H9 (cell line): ENCODE measurements around the gene WDR33. TPM values are rescaled to one million over a fixed set of nuclear protein-coding genes. Genes with fewer than 3 reads are reported as not detected.
A peak's percentile ranks its signal among the peaks of the same experiment; 100 is the strongest.

ENCODE experiments used
- DNase-seq: peaks from one replicate; pipeline ENCODE4 v3.0.0-alpha.2; 2017
- H2AFZ ChIP-seq: one replicate; pipeline ENCODE4 v1.6.1; 2013; ENCODE audit warnings: mild to moderate bottlenecking, low read length, control low read depth, moderate library complexity
- H2AK5ac ChIP-seq: 2 replicates; pipeline ENCODE4 v1.6.1; 2013; ENCODE audit warnings: low read length, control low read depth, mixed read lengths; ENCODE audit not compliant: insufficient read length
- H2BK120ac ChIP-seq: one replicate; pipeline ENCODE4 v1.6.1; 2013; ENCODE audit warnings: low read depth, mild to moderate bottlenecking, low read length, control low read depth, inconsistent platforms; ENCODE audit not compliant: poor library complexity, severe bottlenecking
- H2BK12ac ChIP-seq: 2 replicates; pipeline ENCODE4 v1.6.1; 2013; ENCODE audit warnings: low read length, control low read depth, mixed read lengths, low read depth; ENCODE audit not compliant: insufficient read length
- H2BK15ac ChIP-seq: 2 replicates; pipeline ENCODE4 v1.6.1; 2013; ENCODE audit warnings: low read depth, low read length, control low read depth
- H2BK20ac ChIP-seq: one replicate; pipeline ENCODE4 v1.6.1; 2013; ENCODE audit warnings: low read depth, mild to moderate bottlenecking, low read length, control low read depth, inconsistent platforms; ENCODE audit not compliant: poor library complexity, severe bottlenecking
- H2BK5ac ChIP-seq: 2 replicates; pipeline ENCODE4 v1.6.1; 2013; ENCODE audit warnings: low read length, control low read depth, mixed read lengths; ENCODE audit not compliant: insufficient read length
- H3K14ac ChIP-seq: 2 replicates; pipeline ENCODE4 v1.6.1; 2013; ENCODE audit warnings: low read length, control low read depth; ENCODE audit not compliant: insufficient read depth
- H3K18ac ChIP-seq: 2 replicates; pipeline ENCODE4 v1.6.1; 2013; ENCODE audit warnings: low read depth, mild to moderate bottlenecking, mixed read lengths, low read length, control low read depth; ENCODE audit not compliant: insufficient read length
- H3K23ac ChIP-seq: 2 replicates; pipeline ENCODE4 v1.6.1; 2013; ENCODE audit warnings: low read length, control low read depth, mixed read lengths, low read depth; ENCODE audit not compliant: insufficient read length
- H3K23me2 ChIP-seq: 2 replicates; pipeline ENCODE4 v1.6.1; 2013; ENCODE audit warnings: low read depth, mild to moderate bottlenecking, mixed read lengths, low read length, control low read depth; ENCODE audit not compliant: insufficient read length, poor library complexity, severe bottlenecking
- H3K27ac ChIP-seq: 2 replicates; pipeline ENCODE4 v1.5.1; 2013; ENCODE audit warnings: low read length, control low read depth, mixed read lengths, low read depth; ENCODE audit not compliant: insufficient read length
- H3K27me3 ChIP-seq: 2 replicates; pipeline ENCODE4 v1.6.1; 2013; ENCODE audit warnings: low read length, control low read depth, inconsistent platforms; ENCODE audit not compliant: insufficient read depth
- H3K4ac ChIP-seq: 2 replicates; pipeline ENCODE4 v1.6.1; 2013; ENCODE audit warnings: low read depth, mild to moderate bottlenecking, control low read depth, inconsistent platforms, low read length, moderate library complexity
- H3K4me1 ChIP-seq: 2 replicates; pipeline ENCODE4 v1.6.1; 2013; ENCODE audit warnings: low read length, control low read depth, inconsistent platforms; ENCODE audit not compliant: insufficient read depth
- H3K4me2 ChIP-seq: 2 replicates; pipeline ENCODE4 v1.6.1; 2013; ENCODE audit warnings: low read length, control low read depth, mixed read lengths; ENCODE audit not compliant: insufficient read length, insufficient read depth
- H3K56ac ChIP-seq: 2 replicates; pipeline ENCODE4 v1.6.1; 2013; ENCODE audit warnings: low read depth, mild to moderate bottlenecking, mixed read lengths, low read length, control low read depth; ENCODE audit not compliant: insufficient read length
- H3K79me1 ChIP-seq: 2 replicates; pipeline ENCODE4 v1.6.1; 2013; ENCODE audit warnings: low read depth, mild to moderate bottlenecking, moderate library complexity, low read length, control low read depth, inconsistent platforms; ENCODE audit not compliant: insufficient read depth, poor library complexity, severe bottlenecking
- H3K79me2 ChIP-seq: 2 replicates; pipeline ENCODE4 v1.6.1; 2013; ENCODE audit warnings: low read length, control low read depth, inconsistent platforms; ENCODE audit not compliant: insufficient read depth
- H3K9ac ChIP-seq: 2 replicates; pipeline ENCODE4 v1.6.1; 2013; ENCODE audit warnings: low read length, control low read depth, mixed read lengths; ENCODE audit not compliant: insufficient read length; ENCODE audit errors: extremely low read depth
- H3K9me3 ChIP-seq: one replicate; pipeline ENCODE4 v1.6.1; 2013; ENCODE audit warnings: low read depth, low read length, inconsistent platforms; ENCODE audit not compliant: control insufficient read depth
- H3T11ph ChIP-seq: one replicate; pipeline ENCODE4 v1.6.1; 2013; ENCODE audit warnings: mild to moderate bottlenecking, low read length, control low read depth, inconsistent platforms
- H4K20me1 ChIP-seq: one replicate; pipeline ENCODE4 v1.6.1; 2013; ENCODE audit not compliant: control insufficient read depth, insufficient read length, insufficient read depth
- H4K5ac ChIP-seq: 2 replicates; pipeline ENCODE4 v1.6.1; 2013; ENCODE audit warnings: low read depth, mild to moderate bottlenecking, mixed read lengths, low read length, control low read depth; ENCODE audit not compliant: insufficient read length
- H4K8ac ChIP-seq: replicated peaks from 2 replicates; pipeline ENCODE4 v1.6.1; 2013; ENCODE audit warnings: low read length, control low read depth, mixed read lengths, low read depth; ENCODE audit not compliant: insufficient read length
- H4K91ac ChIP-seq: 2 replicates; pipeline ENCODE4 v1.6.1; 2013; ENCODE audit warnings: low read depth, mild to moderate bottlenecking, moderate library complexity, mixed read lengths, low read length, control low read depth; ENCODE audit not compliant: insufficient read length
- H3K27ac Mint-ChIP-seq, 3 experiments: 2 replicates in 2 of 3; 3 replicates in 1 of 3; pipeline ENCODE4 v1.8.0; 2020 to 2021; ENCODE audit warnings: mixed read lengths in 3 of 3, mild to moderate bottlenecking in 1 of 3, moderate library complexity in 1 of 3
- H3K27me3 Mint-ChIP-seq: 2 replicates; pipeline ENCODE4 v1.8.0; 2021; ENCODE audit warnings: low read depth, mild to moderate bottlenecking, moderate library complexity, mixed read lengths
- H3K36me3 Mint-ChIP-seq, 3 experiments: 2 replicates in 2 of 3; 3 replicates in 1 of 3; pipeline ENCODE4 v1.8.0; 2020 to 2021; ENCODE audit warnings: low read depth in 3 of 3, mixed read lengths in 3 of 3; ENCODE audit not compliant: insufficient read depth in 1 of 3
- H3K4me1 Mint-ChIP-seq, 2 experiments: 2 replicates each; pipeline ENCODE4 v1.8.0; 2020; ENCODE audit warnings: mixed read lengths in 2 of 2
- H3K4me3 Mint-ChIP-seq, 2 experiments: 2 replicates in 1 of 2; 3 replicates in 1 of 2; pipeline ENCODE4 v1.8.0; 2020 to 2021; ENCODE audit warnings: mild to moderate bottlenecking in 2 of 2, mixed read lengths in 2 of 2, moderate library complexity in 1 of 2
- H3K9me3 Mint-ChIP-seq, 2 experiments: 2 replicates in 1 of 2; 3 replicates in 1 of 2; pipeline ENCODE4 v1.8.0; 2020; ENCODE audit warnings: mild to moderate bottlenecking in 2 of 2, mixed read lengths in 2 of 2, moderate library complexity in 1 of 2
- WGBS: extraction: QIAGEN DNeasy Blood & Tissue Kit; methylation state at CpG from one replicate; pipeline ENCODE4 v1.1.7; 2013; ENCODE audit warnings: missing lambda C conversion rate, low lambda C conversion rate, mixed read lengths; ENCODE audit not compliant: insufficient read length; ENCODE audit errors: extremely low coverage; 5-methylcytosine and 5-hydroxymethylcytosine counted together
- total RNA-seq: library from RNA; stranded (reverse); gene quantifications from 2 replicates; pipeline ENCODE4 v1.2.1, GENCODE V29; 2021
- TF ChIP-seq, protein P1 (sequence below): fragments of 200-600 bp; sonication (generic); conservative IDR thresholded peaks from 3 replicates; pipeline ENCODE4 v1.8.0; 2021; ENCODE audit warnings: antibody characterized with exemption, mild to moderate bottlenecking

The WDR33 gene
- total RNA-seq, 1 experiment from 2014 or later: 86.0 TPM

DNA sequence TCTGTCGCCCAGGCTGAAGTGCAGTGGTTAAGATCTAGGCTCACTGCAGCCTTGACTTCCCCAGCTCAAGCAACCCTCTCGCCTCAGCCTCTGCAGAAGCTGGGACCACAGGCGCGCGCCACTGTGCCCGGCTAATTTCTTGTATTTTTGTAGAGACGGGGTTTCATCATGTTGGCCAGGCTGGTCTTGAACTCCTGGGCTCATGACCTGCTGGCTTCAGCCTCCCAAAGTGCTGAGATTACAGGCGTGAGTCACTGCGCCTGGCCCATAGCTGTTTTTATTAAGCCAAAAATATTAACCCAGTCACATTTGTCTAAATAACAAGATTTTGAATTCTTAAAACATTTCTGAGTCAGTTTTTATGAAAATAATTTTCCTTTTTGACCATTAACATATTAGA lies 116.0 kb downstream of the WDR33 start:
- H3K14ac ChIP-seq: no peak overlapping the region
- H3T11ph ChIP-seq: no peak overlapping the region
- H3K23ac ChIP-seq: no peak overlapping the region
- H3K27ac ChIP-seq: no peak overlapping the region
- H3K9me3 Mint-ChIP-seq: peaks cover 23 to 25% of the 10 kb centered on the region in 2 experiments
- WGBS: no CpG with 5 or more reads among the region's 9 CpGs
- no peak overlapping the region for H2AK5ac ChIP-seq
- H3K79me1 ChIP-seq: no peaks in the 10 kb centered on the region
- peaks cover 2 to 3% of the 10 kb centered on the region in 2 experiments; a peak in 2 of 4 replicates for H3K4me1 Mint-ChIP-seq
- H3K4me2 ChIP-seq: no peak overlapping the region
- H3K79me2 ChIP-seq: no peaks in the 10 kb centered on the region
- no peak overlapping the region for H2BK12ac ChIP-seq
- no peak overlapping the region for H2BK20ac ChIP-seq
- no peak overlapping the region for H4K91ac ChIP-seq
- no peaks in the 10 kb centered on the region for H3K27me3 ChIP-seq
- H3K4me1 ChIP-seq: no peaks in the 10 kb centered on the region
- H3K9ac ChIP-seq: no peak overlapping the region
- no peak overlapping the region for H2BK120ac ChIP-seq
- no peak overlapping the region for H2AFZ ChIP-seq
- H2BK5ac ChIP-seq: no peak overlapping the region
- no peak overlapping the region for H3K56ac ChIP-seq
- no peaks in the 10 kb centered on the region for H4K20me1 ChIP-seq
- no peak overlapping the region for H3K4me3 Mint-ChIP-seq
- no peaks in the 10 kb centered on the region for H3K23me2 ChIP-seq
- TF ChIP-seq, protein P1, sequence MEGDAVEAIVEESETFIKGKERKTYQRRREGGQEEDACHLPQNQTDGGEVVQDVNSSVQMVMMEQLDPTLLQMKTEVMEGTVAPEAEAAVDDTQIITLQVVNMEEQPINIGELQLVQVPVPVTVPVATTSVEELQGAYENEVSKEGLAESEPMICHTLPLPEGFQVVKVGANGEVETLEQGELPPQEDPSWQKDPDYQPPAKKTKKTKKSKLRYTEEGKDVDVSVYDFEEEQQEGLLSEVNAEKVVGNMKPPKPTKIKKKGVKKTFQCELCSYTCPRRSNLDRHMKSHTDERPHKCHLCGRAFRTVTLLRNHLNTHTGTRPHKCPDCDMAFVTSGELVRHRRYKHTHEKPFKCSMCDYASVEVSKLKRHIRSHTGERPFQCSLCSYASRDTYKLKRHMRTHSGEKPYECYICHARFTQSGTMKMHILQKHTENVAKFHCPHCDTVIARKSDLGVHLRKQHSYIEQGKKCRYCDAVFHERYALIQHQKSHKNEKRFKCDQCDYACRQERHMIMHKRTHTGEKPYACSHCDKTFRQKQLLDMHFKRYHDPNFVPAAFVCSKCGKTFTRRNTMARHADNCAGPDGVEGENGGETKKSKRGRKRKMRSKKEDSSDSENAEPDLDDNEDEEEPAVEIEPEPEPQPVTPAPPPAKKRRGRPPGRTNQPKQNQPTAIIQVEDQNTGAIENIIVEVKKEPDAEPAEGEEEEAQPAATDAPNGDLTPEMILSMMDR: no peak
- H3K36me3 Mint-ChIP-seq: peaks cover 9 to 19% (median 13%) of the 10 kb centered on the region in 3 experiments
- no peak overlapping the region for H2BK15ac ChIP-seq
- H3K9me3 ChIP-seq: peaks cover 14% of the 10 kb centered on the region
- H4K8ac ChIP-seq: no peak overlapping the region
- no peak overlapping the region for H4K5ac ChIP-seq
- no peak overlapping the region for H3K27ac Mint-ChIP-seq
- H3K18ac ChIP-seq: no peak overlapping the region
- no peak overlapping the region for H3K4ac ChIP-seq
- peak; percentile 24 for DNase-seq
- H3K27me3 Mint-ChIP-seq: peaks cover 23% of the 10 kb centered on the region
